IPS DF 4.7 (cell line): Measurements from ENCODE around the gene GTF2B.
A peak's percentile ranks its signal among the peaks of the same experiment; 100 is the strongest.
"Not testable (repeated sequence)": the region's sequence is repeated elsewhere in the genome, so short reads cannot be mapped to it uniquely, and the experiment has no call there.

Experiments
- DNase-seq: peaks from one replicate; pipeline ENCODE4 v3.0.0-alpha.2; 2013; ENCODE audit warnings: low spot score; ENCODE audit errors: extremely low read depth

GTF2B gene, protein sequence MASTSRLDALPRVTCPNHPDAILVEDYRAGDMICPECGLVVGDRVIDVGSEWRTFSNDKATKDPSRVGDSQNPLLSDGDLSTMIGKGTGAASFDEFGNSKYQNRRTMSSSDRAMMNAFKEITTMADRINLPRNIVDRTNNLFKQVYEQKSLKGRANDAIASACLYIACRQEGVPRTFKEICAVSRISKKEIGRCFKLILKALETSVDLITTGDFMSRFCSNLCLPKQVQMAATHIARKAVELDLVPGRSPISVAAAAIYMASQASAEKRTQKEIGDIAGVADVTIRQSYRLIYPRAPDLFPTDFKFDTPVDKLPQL

DNA sequence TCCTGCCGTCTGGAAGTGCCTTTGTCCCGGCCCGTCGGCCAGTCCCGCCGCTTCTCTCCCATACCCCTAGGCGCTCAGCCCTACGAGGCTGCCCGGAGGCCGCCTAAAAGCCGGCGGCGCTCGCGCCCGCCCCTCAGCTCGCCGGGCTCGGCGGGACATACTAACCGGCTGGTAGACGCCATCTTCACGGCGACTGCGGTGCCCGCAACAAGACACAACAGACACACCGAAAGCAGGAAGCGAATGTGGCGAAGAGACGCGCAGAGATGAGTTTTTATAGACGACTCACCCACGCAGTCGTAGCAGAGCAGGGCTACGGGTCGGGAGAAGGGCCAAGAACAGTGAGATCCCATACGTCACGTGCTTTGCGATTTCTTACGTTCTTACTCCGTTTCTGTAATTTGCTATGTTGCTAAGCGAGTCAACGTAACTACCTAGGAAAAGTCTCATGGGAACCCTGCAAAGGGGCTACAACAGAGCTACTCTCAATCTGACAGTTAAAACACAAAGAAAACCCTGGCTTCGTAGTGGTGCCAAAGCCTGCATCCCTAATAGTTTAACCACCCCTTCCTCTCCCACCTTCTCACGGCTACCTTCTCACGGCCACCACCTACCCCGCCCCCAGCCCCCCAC, at the start of gene GTF2B:
Gene GTF2B, minus strand, starts transcription at position 250 of the 633 bp plus-strand sequence. Its CDS starts 68 bp downstream, at position 182.
- peak; percentile 60 for DNase-seq

DNA sequence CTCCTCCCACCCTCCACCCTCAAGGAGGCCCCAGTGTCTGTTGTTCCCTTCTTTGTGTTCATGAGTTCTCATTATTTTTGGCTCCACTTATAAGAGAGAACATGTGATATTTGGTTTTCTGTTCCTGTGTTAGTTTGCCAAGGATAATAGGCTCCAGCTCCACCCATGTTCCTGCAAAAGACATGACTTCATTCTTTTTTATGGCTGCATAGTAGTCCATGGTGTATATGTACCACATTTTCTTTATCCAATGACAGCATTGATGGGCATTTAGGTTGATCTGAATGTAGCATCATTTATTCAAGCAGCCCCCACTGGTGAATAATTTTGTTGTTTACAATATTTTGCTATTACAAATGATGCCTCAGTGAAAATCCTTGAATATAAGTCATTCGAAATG, 47.2 kb upstream of the GTF2B start:
- not testable (repeated sequence) for DNase-seq

DNA sequence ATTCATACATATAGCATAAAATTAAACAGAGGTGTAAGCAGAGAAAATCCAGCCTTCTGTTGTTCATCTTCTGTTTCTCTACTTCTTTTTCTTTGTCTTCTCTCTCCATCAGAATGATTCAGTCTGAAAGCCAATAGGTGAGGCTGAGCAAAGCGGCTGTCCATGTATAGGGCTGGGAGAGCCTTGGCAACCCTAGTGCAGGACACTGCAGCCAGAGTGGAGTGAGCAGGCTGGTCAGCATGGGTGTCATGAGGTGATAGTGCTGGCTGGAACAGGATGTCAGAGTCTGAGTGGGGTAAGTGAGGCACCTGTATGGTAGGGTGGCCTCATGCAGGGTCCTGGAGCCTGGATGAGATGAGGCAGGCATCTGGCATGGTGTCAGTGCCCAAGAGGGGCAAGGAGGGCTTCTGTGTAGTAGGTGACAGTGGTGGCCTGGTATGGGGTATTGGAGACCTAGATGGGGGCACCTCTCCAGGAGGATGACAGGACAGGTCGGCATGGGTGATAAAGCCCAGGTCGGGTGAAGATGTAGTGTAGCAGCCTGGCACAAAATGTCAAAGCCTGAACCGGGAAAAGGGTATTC, 45.5 kb upstream of the GTF2B start:
- DNase-seq: no peak

DNA sequence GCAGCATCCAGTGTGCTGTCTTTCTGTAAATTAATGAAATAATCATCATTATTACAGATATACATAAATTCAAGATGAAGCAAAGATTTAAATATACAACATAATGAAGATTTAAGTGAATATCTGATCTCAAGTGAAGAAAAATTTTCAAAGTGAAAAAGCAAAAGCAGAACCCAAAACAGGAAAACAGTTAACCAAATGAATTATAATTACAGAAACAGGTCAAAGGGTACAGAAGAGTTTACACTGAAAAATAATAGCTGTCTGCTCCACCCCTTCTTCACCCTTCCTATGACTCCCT, 44.8 kb upstream of the GTF2B start:
- DNase-seq: no peak

DNA sequence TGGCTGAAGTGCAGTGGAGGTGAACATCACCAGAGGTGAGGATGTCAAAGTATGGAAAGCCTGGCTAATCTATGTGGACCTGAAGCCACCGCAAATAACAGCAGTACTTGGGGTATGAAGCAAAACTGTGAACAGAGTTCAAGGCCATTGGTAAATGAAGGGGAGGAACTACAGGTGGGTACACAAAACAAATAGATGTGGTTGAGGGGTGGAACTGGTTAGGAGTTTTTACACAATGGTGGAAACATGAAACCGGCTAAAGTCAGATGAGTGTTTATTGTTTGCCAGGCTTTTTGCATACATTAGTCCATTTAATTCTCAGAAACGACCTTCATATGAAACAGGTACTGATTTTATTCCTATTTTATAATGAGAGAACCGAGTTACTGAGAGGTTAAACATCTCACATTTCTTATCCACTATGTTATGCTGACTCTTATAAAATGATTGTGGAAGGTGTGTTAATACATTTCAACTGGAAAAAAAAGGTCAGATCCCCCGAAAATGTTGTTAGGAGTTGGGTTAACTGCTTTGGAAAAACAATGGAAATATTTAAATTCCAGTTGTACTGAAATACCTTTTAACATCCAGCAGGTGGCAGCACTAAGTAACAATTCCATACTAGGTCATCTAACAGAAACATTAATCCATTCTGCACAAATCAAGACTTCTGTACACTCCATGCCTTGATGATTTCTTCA, 44.3 kb upstream of the GTF2B start:
- DNase-seq: no peak

DNA sequence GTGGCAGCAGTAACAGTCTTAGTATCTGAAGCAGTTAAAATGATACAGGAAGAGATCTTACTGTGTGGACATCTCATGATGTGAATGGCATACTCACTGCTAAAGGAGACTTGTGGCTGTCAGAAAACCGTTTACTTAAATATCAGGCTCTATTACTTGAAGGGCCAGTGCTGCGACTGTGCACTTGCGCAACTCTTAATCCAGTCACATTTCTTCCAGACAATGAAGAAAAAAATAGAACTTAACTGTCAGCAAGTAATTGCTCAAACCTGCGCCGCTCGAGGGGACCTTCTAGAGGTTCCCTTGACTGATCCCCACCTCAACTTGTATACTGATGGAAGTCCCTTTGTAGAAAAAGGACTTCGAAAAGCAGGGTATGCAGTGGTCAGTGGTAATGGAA, 38.8 kb upstream of the GTF2B start:
- DNase-seq: not testable (repeated sequence)

DNA sequence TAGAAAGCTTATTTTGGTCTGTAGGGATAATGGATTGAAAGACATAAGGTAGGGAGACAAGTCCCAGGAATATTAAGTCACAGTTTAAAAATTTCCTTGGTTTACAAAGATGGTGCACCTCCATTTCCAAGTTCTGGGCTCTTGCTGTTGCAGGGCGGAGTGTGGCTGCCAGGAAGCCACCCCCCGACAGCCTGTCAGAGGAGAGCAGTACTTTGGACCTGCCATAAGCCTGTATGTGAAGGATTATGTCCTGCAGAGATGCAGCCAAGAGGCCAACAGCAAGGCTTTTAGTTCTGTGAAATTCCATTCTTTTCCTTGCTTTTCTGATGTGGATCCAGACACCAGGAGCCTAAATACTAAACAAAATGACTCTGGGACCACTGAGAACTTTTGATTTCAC, 31.9 kb upstream of the GTF2B start:
- DNase-seq: no peak

DNA sequence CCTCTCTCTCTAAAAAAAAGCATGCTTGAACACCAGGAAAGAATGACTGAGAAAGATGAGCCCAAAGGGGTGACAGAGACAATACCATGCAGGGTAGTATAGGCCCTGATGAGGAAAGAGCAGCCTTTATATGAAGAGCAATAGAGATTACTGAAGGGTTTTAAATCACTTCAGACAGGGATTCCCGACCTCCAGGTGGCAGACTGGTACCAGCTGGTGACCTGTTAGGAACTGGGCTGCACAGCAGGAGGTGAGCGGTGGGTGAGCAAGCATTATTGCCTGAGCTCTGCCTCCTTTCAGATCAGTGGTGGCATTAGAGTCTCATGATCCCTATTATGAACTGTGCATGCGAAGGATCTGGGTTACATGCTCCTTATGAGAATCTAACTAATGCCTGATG, 30.8 kb upstream of the GTF2B start:
- no peak for DNase-seq

DNA sequence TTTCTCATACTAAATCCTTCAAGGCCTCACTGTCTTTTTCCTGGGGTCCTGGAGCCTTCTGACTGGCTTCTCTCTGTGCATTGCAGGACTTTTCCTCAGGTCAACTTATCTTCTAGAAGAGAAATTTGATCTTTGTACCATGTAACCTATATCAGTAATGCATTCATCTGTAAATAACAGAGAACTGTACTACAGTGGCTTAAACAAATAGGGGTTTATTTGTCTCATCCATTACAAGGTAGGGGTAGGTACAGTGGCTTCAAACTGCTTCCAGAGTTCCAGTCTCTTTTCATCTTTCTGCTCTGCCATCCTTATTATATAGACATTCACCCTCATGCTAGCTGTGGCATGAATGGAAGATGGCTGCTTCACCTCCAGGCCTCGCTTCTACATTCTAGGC, 29.5 kb upstream of the GTF2B start:
- no peak for DNase-seq

DNA sequence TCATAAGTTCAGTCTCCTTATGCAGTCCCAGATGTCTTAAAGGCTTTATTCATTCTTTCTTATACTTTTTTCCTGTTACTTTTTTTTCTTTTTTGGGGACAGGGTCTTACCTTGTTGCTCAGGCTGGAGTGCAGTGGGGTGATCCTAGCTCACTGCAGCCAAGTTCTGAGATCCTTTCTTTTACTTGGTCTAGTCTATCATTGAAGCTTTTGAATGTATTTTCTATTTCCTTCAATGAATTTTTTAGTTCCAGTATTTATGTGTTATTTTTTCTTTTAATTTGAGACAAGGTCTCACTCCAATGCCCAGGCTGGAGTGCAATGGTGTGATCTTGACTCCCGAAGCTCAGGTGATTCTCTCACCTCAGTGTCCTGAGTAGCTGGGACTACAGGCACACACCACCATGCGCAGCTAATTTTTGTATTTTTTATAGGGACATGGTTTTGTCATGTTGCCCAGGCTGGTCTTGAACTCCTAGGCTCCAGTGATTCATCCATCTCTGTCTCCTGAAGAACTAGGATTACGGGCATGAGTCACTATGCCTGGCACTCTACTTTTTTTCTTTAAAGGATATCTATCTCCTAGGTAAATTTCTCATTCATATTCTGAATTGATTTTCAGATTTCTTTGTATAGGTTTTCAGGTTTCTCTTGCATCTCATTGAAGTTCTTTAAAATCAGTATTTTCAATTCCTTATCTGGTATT, 26.1 kb upstream of the GTF2B start:
- DNase-seq: no peak

DNA sequence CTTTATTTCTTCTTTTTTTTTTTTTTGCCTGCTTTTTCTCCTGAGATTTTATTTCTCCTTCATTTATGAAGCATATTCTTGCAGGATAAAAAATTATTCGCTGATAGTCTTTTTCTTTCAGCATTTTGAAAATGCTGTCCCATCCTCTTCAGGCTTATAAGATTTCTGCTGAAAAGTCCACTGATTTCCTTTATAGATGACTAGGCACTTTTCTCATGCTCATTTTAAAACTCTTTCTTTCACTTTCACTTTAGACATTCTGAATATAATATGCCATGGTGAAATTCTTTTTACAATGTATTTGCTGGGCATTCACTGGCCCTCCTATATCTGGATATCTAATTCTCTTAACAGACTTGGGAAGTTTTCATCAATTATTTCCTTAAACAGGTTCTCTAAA, 25.5 kb upstream of the GTF2B start:
- DNase-seq: no peak

DNA sequence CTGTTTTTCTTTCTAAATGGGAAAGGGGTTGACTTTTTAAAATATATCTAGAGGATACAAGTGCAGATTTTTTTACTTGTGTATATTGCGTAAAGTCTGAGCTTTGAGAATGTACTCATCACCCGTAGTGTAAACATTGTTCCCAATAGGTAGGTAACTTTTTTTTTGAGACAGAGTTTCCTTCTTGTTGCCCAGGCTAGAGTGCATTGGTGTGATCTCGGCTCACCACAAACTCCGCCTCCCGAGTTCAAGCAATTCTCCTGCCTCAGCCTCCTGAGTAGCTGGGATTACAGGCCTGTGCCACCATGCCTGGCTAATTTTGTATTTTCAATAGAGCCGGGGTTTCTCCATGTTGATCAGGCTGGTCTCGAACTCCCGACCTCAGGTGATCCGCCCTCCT, 20.4 kb upstream of the GTF2B start:
- not testable (repeated sequence) for DNase-seq

DNA sequence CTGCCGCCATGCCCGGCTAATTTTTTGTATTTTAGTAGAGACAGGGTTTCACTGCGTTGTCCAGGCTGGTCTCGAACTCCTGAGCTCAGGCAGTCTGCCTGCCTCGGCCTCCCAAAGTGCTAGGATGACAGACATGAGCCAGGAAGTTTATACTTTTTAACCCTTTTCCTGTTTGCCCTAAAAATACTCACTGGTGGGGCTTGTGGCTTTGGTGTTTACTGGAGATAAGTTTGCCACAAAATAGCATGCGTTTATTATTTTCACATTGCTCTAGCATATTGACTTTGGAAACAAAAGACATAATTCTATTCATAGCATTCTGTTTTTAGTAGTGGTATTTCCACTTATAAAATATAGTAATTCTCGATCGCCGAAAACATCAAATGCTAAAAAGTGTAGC, 19.8 kb upstream of the GTF2B start:
- DNase-seq: no peak

DNA sequence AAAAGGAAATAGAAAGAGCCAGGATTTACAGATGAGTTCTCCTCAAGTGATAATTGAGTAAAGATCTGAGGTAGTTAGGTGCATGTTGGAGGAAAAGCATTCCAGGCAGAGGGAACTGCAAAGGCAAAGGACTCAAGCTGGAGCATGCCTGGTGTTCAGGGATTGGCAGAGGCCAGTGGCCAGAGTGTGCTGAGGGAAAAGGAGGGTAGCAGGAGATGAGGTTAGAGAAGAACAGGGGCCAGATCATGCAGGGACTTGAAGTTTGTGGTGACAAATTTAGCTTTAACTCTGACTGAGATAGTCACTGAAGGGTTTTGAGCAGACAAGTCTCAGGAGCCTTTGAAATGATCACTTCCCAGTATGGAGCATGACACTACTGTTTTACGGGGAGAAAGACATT, 19.0 kb upstream of the GTF2B start:
- DNase-seq: no peak

DNA sequence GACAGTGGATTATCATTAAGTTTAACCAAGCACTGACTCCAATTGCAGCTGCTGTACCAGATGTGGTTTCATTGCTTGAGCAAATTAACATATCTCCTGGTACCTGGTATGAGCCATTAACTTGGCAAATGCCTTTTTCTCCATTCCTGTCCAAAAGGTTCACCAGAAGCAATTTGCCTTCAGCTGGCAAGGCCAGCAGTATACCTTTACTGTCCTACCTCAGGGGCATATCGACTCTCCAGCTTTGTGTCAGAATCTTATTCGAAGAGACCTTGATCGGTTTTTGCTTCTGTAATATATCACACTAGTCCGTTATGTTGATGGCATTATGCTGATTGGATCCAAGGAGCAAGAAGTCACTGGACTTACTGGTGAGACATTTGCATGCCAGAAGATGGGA, 9.5 kb upstream of the GTF2B start:
- DNase-seq: no peak

DNA sequence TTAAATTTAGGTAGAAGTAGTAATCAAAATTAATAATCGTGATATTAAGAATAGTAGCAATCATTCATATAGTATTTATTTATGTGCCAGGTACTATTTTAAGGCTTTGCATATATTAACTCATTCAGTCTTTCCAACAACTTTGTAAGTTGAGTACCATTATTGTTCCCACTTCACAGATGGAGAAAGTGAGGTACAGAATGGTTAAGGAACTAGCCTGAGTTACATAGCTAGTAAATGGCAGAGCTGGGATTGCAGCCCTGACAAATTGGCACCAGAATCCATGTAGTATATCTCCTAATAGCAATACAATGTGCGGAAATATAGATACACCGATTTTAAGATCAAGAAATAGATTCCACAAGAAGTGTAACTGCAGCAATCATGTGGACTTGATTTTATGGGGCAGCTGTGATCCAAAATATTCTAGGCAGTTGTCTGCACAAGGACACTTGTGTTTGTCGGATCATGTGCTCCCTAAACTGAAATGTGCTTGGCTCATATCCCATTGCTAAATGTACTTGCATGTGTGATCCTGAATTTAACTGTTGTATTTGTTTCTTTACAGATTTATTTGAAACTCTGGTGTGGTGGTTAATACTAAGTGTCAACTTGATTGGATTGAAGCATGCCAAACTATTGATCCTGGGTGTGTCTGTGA, 5.8 kb upstream of the GTF2B start:
- no peak for DNase-seq

DNA sequence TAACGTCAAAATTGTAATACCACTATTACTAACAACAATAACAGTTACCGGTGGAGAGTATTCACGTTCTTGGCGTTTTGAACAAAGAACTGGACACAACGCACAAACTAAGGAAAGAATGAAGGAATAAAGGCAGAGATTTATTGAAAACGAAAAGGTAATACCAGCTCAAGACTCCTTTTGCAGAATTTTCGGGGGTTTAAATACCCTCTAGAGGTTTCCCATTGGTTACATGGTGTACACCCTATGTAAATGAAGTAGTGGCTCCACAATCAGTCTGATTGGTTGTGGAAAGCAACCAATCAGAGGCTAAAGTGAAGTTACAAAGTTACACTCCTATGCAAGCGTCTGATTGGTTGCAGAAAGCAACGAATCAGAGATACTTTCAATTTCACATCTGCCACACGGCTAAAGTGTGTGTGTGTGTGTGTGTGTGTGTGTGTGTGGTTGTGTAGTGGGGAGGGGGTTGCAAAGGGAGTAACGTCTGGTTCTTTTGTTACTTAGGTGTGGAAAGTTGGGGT, 1.1 kb upstream of the GTF2B start:
- no peak for DNase-seq

DNA sequence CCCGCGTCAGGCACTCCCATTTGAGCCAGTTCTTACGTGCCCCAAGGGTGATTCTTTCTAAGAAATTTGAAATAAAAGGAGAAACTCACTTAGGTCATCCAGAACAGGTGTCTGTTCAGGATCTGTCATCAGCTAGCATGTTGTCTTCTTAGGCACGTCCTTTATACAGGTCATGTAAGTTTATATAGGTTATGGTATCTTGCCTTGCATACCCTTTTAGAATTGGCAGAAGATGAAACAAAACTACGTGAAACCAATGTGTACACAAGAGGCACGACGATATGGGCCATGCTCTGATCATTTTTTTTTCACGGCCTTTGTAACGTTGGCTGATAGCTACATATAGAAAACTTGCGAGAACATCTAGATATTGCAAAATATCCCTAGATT, 579 bp upstream of the GTF2B start:
- no peak for DNase-seq

DNA sequence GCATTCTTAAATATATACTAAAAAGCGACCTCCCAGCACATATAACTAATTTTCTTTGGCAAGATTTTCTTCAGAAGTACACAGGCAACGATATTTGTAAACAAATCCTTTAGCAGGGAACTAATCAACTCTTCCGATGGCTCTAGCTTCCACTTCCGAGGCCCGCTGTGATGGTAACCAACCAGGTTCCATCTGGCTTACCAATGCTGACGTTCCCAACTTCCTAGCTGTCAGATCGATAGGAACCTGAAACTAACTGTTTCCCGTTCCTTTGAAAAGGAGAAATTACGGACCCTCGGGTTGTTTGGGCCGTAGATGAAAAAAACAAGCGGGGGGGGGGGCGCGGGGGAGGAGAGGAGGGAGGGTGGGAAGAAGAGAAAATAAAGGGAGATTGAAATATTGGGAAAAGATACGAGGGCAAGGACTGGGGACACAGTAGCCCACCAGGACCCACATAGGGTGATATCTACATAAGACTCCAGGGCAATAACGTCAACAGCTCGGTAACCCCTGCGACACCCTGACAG, 513 bp downstream of the GTF2B start:
- DNase-seq: no peak

DNA sequence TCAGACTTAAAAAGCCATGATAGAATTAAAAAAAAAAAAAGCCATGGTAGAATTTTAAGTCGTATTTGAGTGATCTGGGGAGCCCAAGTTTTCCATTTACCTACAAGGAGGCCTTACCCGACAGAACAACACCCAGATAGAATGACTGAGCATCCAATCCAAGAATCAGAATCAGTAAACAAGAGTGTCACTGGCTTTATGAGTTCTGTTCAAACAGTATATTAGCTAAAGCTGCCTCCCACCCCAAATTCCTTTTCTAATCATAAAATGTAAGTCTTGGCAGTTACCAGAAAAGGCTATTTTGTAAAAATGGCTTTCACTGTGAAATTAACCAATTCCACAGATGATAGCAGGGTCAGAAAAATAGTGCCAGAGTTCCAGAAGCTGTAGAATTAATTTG, 1.2 kb downstream of the GTF2B start:
- DNase-seq: no peak

DNA sequence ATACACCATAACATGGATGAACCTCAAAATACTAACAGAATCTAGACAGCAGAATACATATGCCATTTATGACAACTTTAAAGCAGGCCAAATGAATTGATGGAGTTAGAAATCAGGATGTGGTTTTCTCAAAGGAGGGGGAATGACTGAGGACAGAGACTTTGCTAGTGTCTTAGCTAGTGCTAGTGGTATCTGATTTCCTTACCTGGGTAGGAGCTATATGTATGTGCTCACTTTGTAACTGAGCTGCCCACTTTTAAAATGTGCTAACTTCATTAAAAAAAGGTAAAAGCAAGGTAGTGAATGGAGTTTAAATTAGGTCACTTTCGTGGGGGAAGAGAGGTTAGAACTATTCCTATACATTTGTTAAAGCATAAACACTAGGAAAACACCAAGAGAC, 2.6 kb downstream of the GTF2B start:
- DNase-seq: no peak
